ENCODE measurements around the gene H19. TPM values are rescaled to one million over a fixed set of nuclear protein-coding genes. Genes with fewer than 3 reads are reported as not detected.

The H19 gene
- total and polyA plus RNA-seq, 9 of the 15 experiments (the other 6 are each of a cell fraction or from before 2014, with no cell fraction given) = 0.13 to 682 (median 15.7) TPM

GRCh38 chr11:1983601-1983961, 14.1 kb downstream of the H19 start:
- no peak for FAIRE-seq
- Histone ChIP-seq H3K27ac (ENCODE audit: extremely low read depth, low read depth, low read length) (no peak overlapping the region), H4K20me1 (replicated peaks; ENCODE audit: control insufficient read depth, insufficient read depth, low read length) (no peaks in the 10 kb centered on the region), H3K27me3 (ENCODE audit: control insufficient read depth in 2 of 2, insufficient read depth in 2 of 2, low read length in 2 of 2) (no peaks in the 10 kb centered on the region), H3K4me3 (no peak overlapping the region), H3K4me1 (replicated peaks in 1 of 2; ENCODE audit: control insufficient read depth in 2 of 2, insufficient read depth in 2 of 2, low read length in 2 of 2) (no peaks in the 10 kb centered on the region), H3K9ac (ENCODE audit: insufficient read depth in 1 of 2, low read depth in 2 of 2, low read length in 2 of 2) (no peak overlapping the region), H3K4me2 (ENCODE audit: insufficient read depth, low read length) (no peak overlapping the region), H3K79me2 (ENCODE audit: control insufficient read depth, insufficient read depth, low read length) (no peaks in the 10 kb centered on the region), H3K9me1 (ENCODE audit: control insufficient read depth, insufficient read depth, low read length) (no peaks in the 10 kb centered on the region), H3K9me3 (replicated peaks; ENCODE audit: control insufficient read depth, insufficient read depth, low read depth, low read length) (no peaks in the 10 kb centered on the region), H2AFZ (ENCODE audit: low read depth, low read length) (no peak overlapping the region), H3K36me3 (ENCODE audit: control insufficient read depth, insufficient read depth, low read length) (no peaks in the 10 kb centered on the region)
- no peak for TF ChIP-seq HNRNPH1 (optimal IDR thresholded peaks at IDR 0.05; ENCODE audit: low read depth, low read length)
- TF ChIP-seq THRA (IDR thresholded peaks at IDR 0.05) = no peak
- TF ChIP-seq SAP30 (IDR thresholded peaks at IDR 0.05; ENCODE audit: borderline replicate concordance, insufficient read depth, low read depth, low read length, poor library complexity, severe bottlenecking) = no peak
- no peak for TF ChIP-seq ZNF174 (CRISPR knock-in tag; IDR thresholded peaks at IDR 0.05)
- TF ChIP-seq LCOR (CRISPR knock-in tag; IDR thresholded peaks at IDR 0.05) = no peak
- TF ChIP-seq NCOA2 (IDR thresholded peaks at IDR 0.05; ENCODE audit: partially characterized antibody in 2 of 2) = no peak
- no peak for TF ChIP-seq CHCHD3 (CRISPR knock-in tag; IDR thresholded peaks at IDR 0.05)
- no peak for TF ChIP-seq FOXJ2 (tag; IDR thresholded peaks at IDR 0.05)
- TF ChIP-seq FOXP1 (CRISPR knock-in tag; IDR thresholded peaks at IDR 0.05) = no peak
- no peak for TF ChIP-seq ZNF407 (IDR thresholded peaks at IDR 0.05; ENCODE audit: low read depth)
- TF ChIP-seq PKNOX1 (IDR thresholded peaks at IDR 0.05) = no peak
- intact Hi-C loops (cut with micrococcal nuclease) (no loop called here), in situ Hi-C loops (cut with MboI) (no loop called here)
- BruUV-seq (replicated peaks) = no TSS peak
- ChIA-PET CTCF (ENCODE audit: low intra/inter-chr PET ratio) (no interaction called here), POLR2A (interaction anchor here (0.6 kb wide), 1 partner anchor 24 kb away, joined by 3 read pairs; no protein-coding TSS in a partner anchor)
- ATAC-seq = no peak
- DNase-seq (ENCODE audit: extremely low read depth in 1 of 4, low spot score in 3 of 4) = no peak
- no CpG with 5 or more reads among the region's 12 CpGs for WGBS (ENCODE audit: insufficient coverage, low coverage, missing lambda C conversion rate)

All from K562 (cell line).